GM21825 (cell line): ENCODE data around the gene SEC61A1.

Source experiments
- ATAC-seq: cut with Tn5 transposase; IDR thresholded peaks from one replicate; pipeline ENCODE4 v1.9.1; 2021; ENCODE audit warnings: mild to moderate bottlenecking, moderate library complexity; ENCODE audit not compliant: unreplicated experiment

Gene SEC61A1

GRCh38 chr3:128051837-128052594 lies at the start of gene SEC61A1:
Gene SEC61A1 (plus strand): TSS chr3:128052437. CDS start chr3:128052553, 116 bp downstream.
- ATAC-seq = peak; percentile 93

DNA sequence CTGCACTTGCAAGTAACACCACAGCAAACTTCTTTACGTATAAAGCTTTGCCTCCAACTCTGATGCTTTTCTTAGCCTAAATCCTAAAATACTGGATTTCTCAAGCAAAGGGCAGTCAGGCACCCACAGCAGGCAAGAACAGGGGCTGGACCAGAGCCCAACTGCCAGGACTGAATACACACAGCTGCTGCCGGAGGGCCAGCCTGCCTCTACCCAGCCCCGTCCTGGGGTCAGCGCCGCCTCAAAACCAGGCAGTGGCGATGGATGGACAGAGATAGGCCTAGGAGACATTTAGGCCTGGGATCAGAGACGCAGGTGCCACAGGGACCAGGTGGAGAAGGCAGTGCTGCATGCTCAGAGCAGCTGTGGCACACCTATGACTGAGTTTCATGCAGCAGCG lies 47.6 kb upstream of the SEC61A1 start:
- ATAC-seq = no peak

GRCh38 chr3:128006061-128007032 lies 45.9 kb upstream of the SEC61A1 start:
- ATAC-seq = no peak

DNA sequence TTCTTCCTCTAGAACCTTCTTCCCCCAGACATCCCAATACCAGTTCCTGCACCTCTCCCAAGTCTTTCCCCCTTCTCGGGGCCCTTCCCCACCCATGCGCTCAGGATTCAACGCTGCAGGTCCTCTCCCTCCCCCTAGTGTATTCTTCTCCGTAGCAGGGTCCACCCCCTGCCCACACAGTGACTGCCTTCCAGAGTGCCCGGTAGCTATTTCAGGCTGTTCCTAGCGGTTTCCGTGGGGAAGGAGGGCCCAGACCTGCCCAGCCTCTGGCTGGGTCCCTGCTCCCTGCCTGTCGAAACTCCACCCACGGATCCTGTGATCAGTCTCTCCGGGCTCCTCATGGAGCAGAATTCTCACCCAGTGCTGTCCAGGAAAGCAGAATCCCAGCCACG lies 45.2 kb upstream of the SEC61A1 start:
- ATAC-seq = no peak

- ATAC-seq = no peak
Observed at GRCh38 chr3:128009952-128010846, 42.0 kb upstream of the SEC61A1 start.

DNA sequence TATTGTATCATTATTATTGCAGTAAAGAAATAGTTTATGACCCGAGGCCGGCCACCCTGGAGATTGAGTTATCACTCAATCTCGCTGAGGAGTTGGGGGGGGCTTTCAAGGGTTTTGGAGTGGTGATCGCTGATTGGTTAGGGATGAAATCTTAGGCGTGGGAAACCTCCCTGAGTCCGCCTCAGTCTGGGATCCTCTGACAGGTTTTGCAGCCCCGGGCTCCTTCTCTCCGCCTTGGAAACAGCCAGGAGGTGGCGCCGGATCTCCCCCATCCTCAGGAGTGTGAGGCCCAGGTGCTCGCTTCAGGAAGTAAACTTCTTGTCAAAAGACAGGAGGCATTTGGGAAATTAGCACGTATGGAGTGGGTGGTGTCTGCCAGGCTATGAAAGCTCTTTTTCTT lies 41.1 kb upstream of the SEC61A1 start:
- no peak for ATAC-seq

DNA sequence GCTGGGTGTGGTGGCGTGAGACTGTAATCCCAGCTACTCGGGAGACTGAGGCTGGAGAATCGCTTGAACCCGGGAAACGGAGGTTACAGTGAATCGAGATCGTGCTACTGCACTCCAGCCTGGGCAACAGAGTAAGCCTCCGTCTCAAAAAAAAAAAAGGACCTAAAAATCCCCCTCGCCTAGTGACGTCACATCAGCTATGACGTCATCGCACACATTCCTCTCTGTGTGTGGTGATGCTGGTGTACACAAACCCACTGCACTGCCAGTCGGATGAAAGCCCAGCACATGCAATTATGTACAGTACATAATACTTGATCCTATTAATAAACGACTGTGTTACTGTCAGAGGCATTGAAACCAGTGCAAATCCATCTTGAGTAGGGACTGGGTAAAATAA lies 40.2 kb upstream of the SEC61A1 start:
- no peak for ATAC-seq

DNA sequence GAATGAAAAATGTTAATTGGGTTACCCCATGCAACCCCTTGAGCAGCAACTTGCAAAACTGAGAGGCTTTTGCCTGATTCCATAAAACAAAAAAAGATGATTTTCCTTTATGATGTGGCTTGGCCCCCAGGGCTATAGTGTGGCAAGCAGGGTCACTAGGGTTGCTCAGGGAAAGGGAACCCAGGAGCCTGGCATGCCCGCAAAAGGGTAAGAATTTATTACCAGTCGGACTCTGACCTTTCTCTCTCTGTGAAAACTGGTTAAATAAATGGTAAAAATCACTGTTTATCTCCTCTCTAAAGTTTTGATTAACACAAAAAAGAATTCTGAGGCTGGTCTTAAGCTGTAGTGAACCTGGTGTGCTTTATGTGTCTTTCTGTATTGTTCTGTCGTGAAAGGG lies 37.7 kb upstream of the SEC61A1 start:
- ATAC-seq = no peak

- no peak for ATAC-seq
Observed at GRCh38 chr3:128016502-128016901, 35.7 kb upstream of the SEC61A1 start.

DNA sequence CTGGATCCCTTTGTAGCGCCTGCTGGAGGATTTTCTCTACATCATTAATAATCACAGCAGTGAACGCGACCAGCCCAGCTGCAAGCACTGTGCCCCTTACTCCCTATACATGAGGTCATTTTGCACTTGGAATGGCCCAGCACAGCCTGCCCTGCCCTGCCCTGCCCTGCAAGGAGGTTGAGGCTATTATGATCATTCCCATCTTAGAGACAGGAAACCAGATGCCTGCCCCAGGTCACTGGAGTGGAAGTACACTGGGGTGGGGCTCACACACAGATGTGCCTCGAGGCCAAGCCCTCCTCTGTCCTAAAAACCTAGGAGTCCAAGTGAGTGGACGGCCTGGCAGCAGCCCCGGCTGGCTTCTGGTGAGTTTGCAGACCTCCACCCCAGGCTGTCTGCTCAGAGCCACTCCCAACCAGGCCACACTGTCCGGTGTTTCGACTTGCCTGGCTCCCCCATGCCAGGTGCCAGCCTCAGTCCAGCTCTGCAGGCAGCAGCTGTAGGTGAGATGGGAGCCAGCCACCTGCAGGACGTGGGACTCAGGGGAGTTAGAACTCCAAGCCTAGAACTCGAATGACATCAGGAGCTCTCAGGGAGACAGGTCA lies 30.4 kb upstream of the SEC61A1 start:
- ATAC-seq = no peak

DNA sequence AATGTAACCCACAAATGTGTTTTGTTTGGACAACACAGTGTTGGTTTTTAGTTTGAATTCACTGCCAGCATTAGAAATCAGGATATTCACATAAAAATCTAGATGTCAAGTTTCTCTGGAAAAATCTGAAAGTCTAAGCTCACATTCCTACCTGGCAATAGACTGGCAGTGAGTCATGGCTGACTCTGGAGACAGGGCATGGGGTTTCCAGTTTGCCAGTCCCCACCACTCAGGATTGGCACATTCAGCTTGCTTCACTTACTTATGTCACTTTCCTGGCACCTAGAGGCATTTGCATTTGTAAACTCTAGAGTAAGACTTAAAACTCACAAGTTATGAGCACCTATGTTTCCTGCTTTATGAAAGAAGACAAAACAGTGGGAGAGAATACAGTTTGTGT lies 19.1 kb upstream of the SEC61A1 start:
- no peak for ATAC-seq

DNA sequence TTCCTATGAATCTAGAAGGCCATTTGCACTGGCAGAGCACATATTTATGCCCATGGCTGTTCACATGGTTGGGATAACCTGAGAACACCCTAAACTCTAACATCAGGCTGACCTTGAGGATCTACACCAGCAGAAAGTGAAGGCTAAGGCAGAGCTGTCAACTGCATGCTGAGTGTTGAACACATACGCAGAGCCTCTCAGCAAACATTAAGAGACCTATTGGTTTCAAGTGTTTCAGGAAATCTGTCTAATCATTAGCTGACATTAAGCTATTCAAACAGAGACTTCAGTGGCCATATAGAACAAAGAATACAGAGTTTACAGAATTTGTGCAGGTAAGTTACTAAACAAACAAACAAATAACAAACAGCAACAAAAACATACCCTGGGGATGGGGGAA lies 16.1 kb upstream of the SEC61A1 start:
- no peak for ATAC-seq

DNA sequence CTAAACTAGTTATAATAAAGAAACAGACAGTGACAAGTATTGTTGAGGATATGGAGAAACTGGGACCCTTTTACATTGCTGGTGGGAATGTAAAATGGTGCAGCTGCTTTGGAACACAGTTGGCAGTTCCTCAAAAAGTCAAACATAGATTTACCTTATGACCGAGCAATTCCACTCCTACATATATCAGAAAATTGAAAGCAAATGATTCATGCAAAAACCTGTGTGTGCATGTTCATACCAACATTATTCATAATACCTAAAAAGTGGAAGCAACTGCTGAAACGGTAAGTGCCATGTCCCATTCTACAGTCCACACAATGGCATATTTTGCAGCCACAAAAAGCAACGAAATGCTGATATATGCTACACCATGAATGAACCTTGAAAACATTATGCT lies 12.2 kb upstream of the SEC61A1 start:
- no peak for ATAC-seq

DNA sequence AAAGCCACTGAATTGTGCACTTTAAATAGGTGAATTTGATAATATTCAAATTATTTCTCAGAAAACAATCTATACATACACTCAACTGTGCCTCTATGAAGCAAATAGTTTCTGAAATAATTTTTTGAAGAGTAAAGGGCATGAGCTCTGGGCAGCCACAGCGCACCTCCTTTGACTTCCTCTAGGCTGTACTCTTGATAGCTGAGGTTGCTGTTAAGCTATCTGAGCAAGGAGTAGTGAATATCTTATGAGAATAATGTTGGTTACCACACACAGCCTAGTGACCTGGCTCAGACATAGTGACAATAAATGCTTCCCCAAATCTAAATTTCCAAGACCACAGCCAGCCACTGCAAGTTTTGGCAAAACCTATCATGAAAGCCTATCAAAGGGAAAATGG lies 11.6 kb upstream of the SEC61A1 start:
- ATAC-seq = no peak

DNA sequence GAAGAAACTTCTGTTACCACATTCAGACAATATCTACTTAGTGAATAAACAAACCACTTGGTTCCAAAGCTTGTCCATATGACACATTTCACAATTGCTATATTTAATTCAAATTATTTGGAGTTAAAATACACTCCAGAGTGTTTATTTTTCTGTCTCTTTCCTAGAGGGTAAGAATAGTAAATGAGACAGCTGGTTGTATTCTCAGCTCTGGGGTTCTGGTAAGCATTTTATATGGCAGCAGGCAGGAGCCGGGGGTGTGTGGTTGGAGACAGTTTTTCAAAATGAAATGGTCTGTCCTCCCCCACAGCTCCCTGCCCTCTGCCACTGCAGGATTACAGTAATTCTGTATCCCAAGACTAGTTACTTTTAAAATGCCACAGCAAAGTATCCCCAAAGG lies 10.9 kb upstream of the SEC61A1 start:
- no peak for ATAC-seq

DNA sequence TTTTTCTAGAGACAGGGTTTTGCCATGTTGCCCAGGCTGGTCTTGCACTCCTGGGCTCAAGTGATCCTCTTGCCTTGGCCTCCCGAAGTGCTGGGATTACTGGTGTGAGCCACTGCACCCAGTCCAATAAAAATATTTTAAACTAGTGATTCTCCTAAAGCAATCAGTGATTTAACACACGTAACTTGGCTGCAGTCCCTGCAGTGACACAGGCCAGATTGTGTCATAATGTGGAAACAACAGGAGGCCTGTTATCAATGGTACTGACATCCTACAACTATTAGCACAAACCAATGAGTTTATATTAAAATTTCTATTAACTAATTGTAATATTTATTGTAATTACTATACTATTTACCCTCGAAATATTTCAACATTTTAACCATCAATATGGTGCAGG lies 1.6 kb upstream of the SEC61A1 start:
- ATAC-seq = no peak

DNA sequence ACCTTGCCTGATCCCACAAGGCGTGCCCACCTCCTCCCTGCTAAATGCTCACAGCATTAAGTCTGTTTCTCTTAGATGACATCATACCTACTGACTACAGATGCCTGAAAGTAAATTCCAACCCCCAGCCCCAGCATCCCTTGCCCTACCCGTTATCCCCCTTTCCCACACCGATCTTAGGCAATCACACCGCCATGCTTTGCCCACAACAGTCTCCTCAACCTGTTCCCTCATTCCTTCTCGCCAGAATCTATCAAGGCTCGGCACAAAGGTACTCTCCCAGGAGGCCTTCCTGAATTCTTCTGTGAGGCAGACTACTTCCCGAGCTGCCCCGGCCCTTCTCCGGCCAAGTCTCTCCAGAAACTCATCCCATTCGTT lies 789 bp upstream of the SEC61A1 start:
- no peak for ATAC-seq

DNA sequence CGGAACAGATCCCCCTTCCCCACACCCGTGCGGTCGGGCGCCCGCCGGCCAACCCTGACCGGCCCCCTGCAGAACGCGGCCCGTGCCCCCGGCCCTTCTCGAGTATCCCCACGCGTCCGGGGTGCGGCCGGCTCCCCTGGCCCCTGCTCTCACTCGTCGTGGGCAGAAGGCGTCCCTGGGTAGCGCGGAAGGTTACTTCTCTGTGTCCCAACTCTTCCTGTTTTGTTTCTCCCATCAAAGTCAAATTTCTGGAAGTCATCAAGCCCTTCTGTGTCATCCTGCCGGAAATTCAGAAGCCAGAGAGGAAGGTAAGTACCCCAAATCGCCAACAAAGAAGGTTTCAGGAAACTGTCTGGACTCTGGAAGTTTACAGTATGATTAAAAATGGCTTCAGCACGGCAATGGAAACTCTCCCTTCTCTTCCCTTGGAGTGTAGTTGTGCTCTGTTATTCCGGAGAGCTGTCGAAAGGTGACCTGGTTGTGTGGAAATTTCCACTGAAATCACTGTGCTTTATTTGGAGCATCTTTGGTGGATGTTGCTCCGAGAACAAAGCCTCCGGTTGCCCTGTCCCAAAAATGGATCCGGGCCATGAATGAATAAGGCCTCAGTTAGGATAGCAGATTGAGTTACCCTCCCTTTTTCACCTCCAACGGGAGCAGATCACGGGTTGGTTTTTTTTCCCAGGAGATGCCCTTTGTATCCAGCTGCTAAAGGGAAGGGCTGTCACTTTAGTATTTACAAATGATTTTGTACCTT lies 536 bp downstream of the SEC61A1 start:
- ATAC-seq = no peak

GRCh38 chr3:128053614-128054013 lies 1.4 kb downstream of the SEC61A1 start:
- ATAC-seq = no peak

DNA sequence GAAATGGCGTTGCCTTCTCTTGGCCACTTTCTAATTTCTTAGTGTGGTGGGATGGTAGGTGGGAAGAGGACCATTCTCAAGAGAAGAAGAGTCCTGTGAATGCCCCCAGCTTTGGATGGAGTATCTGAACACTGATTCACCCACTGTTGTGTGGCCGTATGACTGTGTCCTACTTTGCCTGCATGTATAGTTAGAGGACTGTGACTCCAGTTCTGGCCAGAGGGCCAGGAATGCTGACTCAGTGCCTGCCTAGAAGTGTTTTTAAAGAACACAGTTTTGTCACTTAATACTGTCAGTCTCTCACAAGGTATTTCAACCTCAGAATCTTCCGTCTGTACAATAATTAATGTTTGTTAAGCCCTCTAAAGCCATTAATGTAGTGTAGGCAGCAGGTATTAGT lies 2.1 kb downstream of the SEC61A1 start:
- ATAC-seq = no peak
